H1 (cell line): ENCODE data around the gene ORC6. TPM values are rescaled to one million over a fixed set of nuclear protein-coding genes. Genes with fewer than 3 reads are reported as not detected.

Source experiments
- EZH2 ChIP-seq: fragments of 200-600 bp; sonication (generic); IDR thresholded peaks from 2 replicates; pipeline ENCODE4 v1.7.1; 2012; ENCODE audit warnings: low read depth, mild to moderate bottlenecking, moderate library complexity, low read length, inconsistent platforms; ENCODE audit not compliant: severe bottlenecking
- POU5F1 ChIP-seq: IDR thresholded peaks from 2 replicates; pipeline ENCODE4 v1.6.1; 2011; ENCODE audit warnings: low read depth, mild to moderate bottlenecking, low read length, moderate library complexity
- SAP30 ChIP-seq: fragments of 300-600 bp; sonication (generic); IDR thresholded peaks from 2 replicates; pipeline ENCODE4 v1.7.1; 2012; ENCODE audit warnings: low read length, moderate library complexity, mild to moderate bottlenecking, inconsistent platforms; ENCODE audit not compliant: insufficient read depth, insufficient replicate concordance
- SIN3A ChIP-seq, 2 experiments: IDR thresholded peaks in 1 of 2; conservative IDR thresholded peaks in 1 of 2; 2 replicates each; pipeline ENCODE4 v1.6.1; 2011 to 2012; ENCODE audit warnings: low read length in 2 of 2, improper control_type of control experiment in 1 of 2, low read depth in 1 of 2, mild to moderate bottlenecking in 1 of 2
- polyA plus RNA-seq, 7 experiments: library from polyadenylated mRNA; depleted of rRNA in 3 of 7; stranded (reverse) in 5 of 7; unstranded in 2 of 7; fragments of >200 nt in 5 of 7; fragments of 200-250 nt in 2 of 7; gene quantifications; 1 replicate in 5 of 7; 2 replicates in 1 of 7; 4 replicates in 1 of 7; pipeline versions ENCODE4 v1.2.1 to v1.2.3, GENCODE V29; 2011 to 2013; ENCODE audit warnings: missing spikeins in 2 of 7, mixed read lengths in 2 of 7
- total RNA-seq: library from RNA; stranded (reverse); fragmentation: NEBNext Ultra II Directional; extraction: Animal tissue kit (Norgen Biotek cat#: 25700); gene quantifications from 2 replicates; pipeline ENCODE4 v1.2.1, GENCODE V29; 2021

Gene ORC6
- total and polyA plus RNA-seq, 2 of the 8 experiments (the other 6 are each of a cell fraction or from before 2014, with no cell fraction given) = 41.8 to 67.4 TPM

- no peak for TF ChIP-seq SAP30
- TF ChIP-seq EZH2 = no peak
- TF ChIP-seq SIN3A (conservative IDR thresholded peaks at IDR 0.05 in 1 of 2, IDR thresholded peaks at IDR 0.05 in 1 of 2; ENCODE audit: low read depth in 1 of 2, low read length in 2 of 2) = no peak
- TF ChIP-seq POU5F1 = no peak
These were observed 31.2 kb downstream of the ORC6 start (continued) for GRCh38 chr16:46720619-46721018.
